ENCODE measurements around the gene CDCP1.

CDCP1 gene, protein sequence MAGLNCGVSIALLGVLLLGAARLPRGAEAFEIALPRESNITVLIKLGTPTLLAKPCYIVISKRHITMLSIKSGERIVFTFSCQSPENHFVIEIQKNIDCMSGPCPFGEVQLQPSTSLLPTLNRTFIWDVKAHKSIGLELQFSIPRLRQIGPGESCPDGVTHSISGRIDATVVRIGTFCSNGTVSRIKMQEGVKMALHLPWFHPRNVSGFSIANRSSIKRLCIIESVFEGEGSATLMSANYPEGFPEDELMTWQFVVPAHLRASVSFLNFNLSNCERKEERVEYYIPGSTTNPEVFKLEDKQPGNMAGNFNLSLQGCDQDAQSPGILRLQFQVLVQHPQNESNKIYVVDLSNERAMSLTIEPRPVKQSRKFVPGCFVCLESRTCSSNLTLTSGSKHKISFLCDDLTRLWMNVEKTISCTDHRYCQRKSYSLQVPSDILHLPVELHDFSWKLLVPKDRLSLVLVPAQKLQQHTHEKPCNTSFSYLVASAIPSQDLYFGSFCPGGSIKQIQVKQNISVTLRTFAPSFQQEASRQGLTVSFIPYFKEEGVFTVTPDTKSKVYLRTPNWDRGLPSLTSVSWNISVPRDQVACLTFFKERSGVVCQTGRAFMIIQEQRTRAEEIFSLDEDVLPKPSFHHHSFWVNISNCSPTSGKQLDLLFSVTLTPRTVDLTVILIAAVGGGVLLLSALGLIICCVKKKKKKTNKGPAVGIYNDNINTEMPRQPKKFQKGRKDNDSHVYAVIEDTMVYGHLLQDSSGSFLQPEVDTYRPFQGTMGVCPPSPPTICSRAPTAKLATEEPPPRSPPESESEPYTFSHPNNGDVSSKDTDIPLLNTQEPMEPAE

DNA sequence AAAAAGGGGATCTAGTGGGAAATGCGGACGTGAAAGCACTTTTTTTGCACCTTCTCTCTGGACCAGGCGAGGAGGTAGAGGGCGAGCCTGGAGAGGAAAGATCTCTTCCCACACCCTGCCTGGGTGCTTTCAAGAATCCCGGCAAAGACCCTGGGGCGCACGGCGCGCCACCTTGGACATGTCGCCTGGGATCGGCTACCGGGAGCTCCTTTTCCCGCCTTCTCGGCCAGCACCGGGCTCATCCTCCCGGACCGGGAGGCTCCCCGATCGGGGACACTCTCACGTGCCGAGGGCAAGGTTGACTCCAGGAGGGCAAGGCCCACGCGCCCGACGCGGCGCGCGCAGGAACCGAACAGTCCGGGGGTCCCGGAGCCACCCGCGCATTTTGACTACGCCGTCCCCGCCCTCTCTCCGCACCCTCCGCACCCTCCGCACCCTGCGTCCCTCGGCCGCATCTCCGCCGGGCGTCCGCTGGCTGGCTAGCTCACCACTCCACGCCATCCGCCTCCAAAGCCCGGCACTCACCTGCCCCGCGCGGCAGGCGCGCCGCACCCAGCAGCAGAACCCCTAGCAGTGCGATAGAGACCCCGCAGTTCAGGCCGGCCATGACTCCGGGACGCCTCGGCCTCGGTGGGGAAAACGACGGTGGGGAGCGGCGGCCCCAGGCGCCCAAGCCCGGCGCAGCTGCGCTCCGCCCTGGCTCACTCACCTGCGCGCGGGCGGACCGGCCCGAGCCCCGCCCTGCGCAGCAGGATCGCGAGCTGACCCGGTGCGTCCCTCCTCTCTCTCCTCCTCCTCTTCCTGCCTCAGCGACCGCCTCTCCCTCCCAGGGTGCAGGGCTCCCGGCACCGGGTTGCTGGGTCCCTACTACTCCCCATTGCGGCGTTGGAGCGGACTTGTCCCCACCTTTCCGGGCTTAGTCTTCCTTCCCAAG lies at the start of gene CDCP1:
Gene CDCP1 (minus strand): TSS at position 698 of the 934 bp plus-strand sequence. CDS start 91 bp downstream, at position 607.
- TF ChIP-seq POLR2A (IDR thresholded peaks at IDR 0.05; ENCODE audit: low read length) (no peak), GATA1 (IDR thresholded peaks at IDR 0.05; ENCODE audit: low read depth, low read length) (no peak)
- DNase-seq = no peak

DNA sequence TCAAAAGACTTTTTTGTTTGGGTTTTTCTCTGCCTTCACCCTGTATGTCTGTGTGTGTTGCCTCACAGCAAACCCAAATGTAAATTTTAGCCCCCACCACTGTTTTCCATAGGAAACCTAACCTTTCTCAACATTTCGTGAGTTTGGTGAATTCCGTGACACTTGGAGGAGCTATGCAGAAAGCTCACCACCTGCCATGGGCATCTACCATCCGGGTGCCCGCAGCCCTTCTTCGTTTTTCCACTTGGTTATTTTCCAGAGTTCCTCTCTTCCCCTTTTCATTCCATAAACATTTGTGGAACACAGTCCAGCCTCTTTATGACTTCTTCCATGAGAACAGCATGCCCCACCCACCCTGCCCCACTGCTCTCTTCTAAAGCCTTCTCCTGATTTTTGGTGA lies 48.6 kb upstream of the CDCP1 start:
- no peak for DNase-seq
- no peak for TF ChIP-seq POLR2A (IDR thresholded peaks at IDR 0.05; ENCODE audit: low read length)
- no peak for TF ChIP-seq GATA1 (IDR thresholded peaks at IDR 0.05; ENCODE audit: low read depth, low read length)

DNA sequence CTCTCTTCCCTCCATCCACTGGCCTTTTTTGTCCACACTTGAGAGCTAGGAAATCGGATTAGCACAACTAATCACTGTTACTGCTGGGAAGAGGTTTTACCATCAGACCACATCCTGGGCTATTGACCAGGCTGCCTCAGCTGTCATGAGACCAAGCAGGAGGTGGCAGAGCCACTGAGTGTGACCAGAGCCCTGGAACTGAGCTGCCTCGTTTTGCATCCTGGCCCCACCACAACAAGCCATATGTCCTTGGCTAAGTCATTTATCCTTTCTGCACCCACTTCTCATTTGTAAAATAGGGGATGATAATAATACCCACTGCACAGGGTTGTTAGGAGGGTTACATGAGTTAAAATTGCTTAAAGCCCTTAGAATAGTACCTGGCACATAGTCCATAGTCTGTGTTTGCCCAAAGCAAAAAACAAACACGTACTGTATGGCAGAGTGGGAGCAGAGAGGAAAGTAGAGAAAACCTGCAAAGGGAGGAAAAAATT lies 45.8 kb upstream of the CDCP1 start:
- DNase-seq = no peak
- no peak for TF ChIP-seq GATA1 (IDR thresholded peaks at IDR 0.05; ENCODE audit: low read depth, low read length)
- no peak for TF ChIP-seq POLR2A (IDR thresholded peaks at IDR 0.05; ENCODE audit: low read length)

- no peak for TF ChIP-seq GATA1 (IDR thresholded peaks at IDR 0.05; ENCODE audit: low read depth, low read length)
- no peak for TF ChIP-seq POLR2A (IDR thresholded peaks at IDR 0.05; ENCODE audit: low read length)
- DNase-seq = no peak
Measured at GRCh38 chr3:45191424-45191823, 45.2 kb upstream of the CDCP1 start.

GRCh38 chr3:45188719-45189659 lies 42.8 kb upstream of the CDCP1 start:
- DNase-seq = no peak
- no peak for TF ChIP-seq POLR2A (IDR thresholded peaks at IDR 0.05; ENCODE audit: low read length)
- TF ChIP-seq GATA1 (IDR thresholded peaks at IDR 0.05; ENCODE audit: low read depth, low read length) = no peak

GRCh38 chr3:45187694-45188141 lies 41.5 kb upstream of the CDCP1 start:
- DNase-seq = no peak
- TF ChIP-seq GATA1 (IDR thresholded peaks at IDR 0.05; ENCODE audit: low read depth, low read length) = no peak
- no peak for TF ChIP-seq POLR2A (IDR thresholded peaks at IDR 0.05; ENCODE audit: low read length)

DNA sequence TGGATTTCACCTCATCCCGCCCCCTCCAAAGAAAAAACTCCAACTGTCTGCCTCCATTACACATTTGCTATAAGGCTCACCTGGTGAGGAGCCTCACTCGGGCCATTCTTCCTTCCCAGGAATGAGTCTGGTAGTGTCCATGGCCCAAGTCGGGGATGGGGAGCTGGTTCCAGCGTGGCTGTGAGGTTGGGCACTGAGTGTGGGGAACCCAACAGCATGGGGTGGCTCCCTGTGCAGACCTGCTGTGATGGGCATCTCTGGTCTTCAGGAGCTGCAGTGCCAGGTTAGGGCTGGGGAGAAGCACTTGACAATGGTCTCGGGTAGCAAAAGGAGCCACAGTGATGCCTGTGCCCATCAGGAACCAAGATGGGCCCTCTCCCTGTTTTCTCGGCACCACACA lies 40.7 kb upstream of the CDCP1 start:
- TF ChIP-seq GATA1 (IDR thresholded peaks at IDR 0.05; ENCODE audit: low read depth, low read length) (no peak), POLR2A (IDR thresholded peaks at IDR 0.05; ENCODE audit: low read length) (no peak)
- DNase-seq = no peak

DNA sequence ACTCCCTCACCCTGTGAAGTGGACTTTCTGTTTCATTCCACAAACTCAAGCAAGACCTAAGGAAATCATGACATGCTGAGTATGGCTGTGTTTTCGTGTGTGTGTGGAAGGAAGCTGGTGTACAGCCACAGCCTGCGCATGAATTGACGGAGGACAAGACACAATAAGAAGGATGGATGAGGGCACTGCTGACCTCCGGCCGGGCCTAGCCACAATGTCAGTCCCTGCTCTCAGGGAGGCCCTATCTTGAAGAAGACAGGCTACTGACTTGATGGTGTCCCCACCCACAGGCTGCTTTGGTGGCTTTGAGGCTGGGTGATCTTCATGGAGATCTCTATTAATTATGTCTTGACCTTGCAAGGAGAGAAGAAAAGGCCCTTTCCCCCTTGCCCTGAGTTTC lies 39.3 kb upstream of the CDCP1 start:
- TF ChIP-seq GATA1 (IDR thresholded peaks at IDR 0.05; ENCODE audit: low read depth, low read length) (no peak), POLR2A (IDR thresholded peaks at IDR 0.05; ENCODE audit: low read length) (no peak)
- DNase-seq = no peak

- no peak for TF ChIP-seq POLR2A (IDR thresholded peaks at IDR 0.05; ENCODE audit: low read length)
- no peak for TF ChIP-seq GATA1 (IDR thresholded peaks at IDR 0.05; ENCODE audit: low read depth, low read length)
Measured at GRCh38 chr3:45185052-45185451, 38.9 kb upstream of the CDCP1 start.

DNA sequence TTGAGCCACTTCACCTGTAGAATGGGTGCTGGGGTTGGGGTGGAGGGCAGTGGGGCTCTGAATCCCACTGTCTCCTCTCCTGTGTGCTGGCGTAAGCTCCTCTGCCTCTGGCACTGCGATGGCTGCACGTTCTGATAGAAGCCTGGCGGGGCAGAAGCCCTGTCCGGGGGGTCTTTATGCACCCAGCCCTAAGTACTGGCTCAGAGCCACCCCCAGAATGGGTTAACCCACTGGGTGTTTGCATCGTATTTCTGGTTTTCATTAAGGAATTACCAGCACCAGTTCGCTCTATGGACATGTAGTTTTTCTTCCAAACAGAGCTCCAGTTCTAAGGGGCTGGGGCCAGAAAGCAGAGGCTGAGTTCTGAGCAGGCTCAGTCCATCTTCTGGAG lies 37.7 kb upstream of the CDCP1 start:
- TF ChIP-seq POLR2A (IDR thresholded peaks at IDR 0.05; ENCODE audit: low read length) = no peak
- no peak for TF ChIP-seq GATA1 (IDR thresholded peaks at IDR 0.05; ENCODE audit: low read depth, low read length)
- no peak for DNase-seq

More at GRCh38 chr3:45185052-45185451, 38.9 kb upstream of the CDCP1 start:
- DNase-seq = no peak

DNA sequence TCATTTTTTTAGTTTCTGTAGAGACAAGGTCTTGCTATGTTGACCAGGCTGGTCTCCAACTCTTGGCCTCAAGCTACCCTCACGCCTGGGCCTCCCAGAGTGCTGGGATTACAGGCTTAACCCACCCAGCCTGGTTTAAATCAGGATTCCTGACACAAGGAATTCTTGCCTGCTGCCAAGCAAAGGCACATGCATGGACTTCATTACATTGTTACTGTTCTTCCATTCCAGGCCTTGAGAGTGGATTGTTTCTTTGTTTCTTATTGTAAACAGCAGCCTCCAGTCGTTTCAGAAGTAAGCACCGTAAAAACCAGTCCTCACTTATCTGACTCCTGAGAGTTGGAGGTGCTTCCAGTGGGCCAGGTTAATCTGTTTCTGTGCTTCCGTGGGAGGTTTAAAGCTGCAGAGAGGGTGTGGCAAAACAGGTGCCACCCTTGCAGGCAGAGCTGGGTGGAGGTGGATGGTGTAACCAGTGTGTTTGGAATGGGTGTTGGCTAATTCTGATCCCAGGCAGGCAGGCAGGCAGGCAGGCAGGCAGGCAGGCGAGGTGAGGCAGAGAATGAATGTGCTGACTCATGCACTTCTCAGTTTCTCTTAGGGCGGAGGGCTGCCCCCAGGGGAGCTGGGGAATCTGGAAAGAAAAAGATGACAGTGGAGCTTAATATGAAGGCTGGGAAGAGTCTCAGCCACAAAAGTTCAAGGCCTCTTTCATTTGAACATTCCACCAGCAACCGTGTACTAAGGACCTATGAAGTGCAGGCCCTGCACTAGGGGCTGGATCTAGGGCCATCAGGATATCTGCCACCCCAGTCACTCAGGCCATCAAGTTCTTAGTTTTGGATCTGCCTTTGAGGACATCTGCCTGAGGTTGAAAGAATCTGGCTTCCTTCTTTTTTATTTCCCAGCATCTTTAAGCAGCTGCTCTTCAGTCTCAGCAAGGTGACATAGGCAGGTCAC lies 37.0 kb upstream of the CDCP1 start:
- TF ChIP-seq GATA1 (IDR thresholded peaks at IDR 0.05; ENCODE audit: low read depth, low read length) (no peak), POLR2A (IDR thresholded peaks at IDR 0.05; ENCODE audit: low read length) (no peak)
- peak in 1 of 2 experiments; percentile 21 for DNase-seq
